IPS DF 6.9 (cell line): ENCODE results near the gene RNF112.

Experiments
- DNase-seq: peaks from one replicate; pipeline ENCODE4 v3.0.0-alpha.2; 2013; ENCODE audit warnings: low read depth, low spot score
- H3K27ac ChIP-seq: one replicate; pipeline ENCODE4 v1.5.1; 2013; ENCODE audit warnings: low read length, control low read depth
- H3K27me3 ChIP-seq: 2 replicates; pipeline ENCODE4 v1.6.1; 2013; ENCODE audit warnings: mild to moderate bottlenecking, low read length; ENCODE audit not compliant: control insufficient read depth, insufficient read depth
- H3K36me3 ChIP-seq: 2 replicates; pipeline ENCODE4 v1.6.1; 2013; ENCODE audit warnings: low read length; ENCODE audit not compliant: control insufficient read depth, insufficient read depth
- H3K4me1 ChIP-seq: 2 replicates; pipeline ENCODE4 v1.6.1; 2013; ENCODE audit warnings: low read length; ENCODE audit not compliant: control insufficient read depth, insufficient read depth
- H3K4me3 ChIP-seq: 2 replicates; pipeline ENCODE4 v1.5.1; 2013; ENCODE audit warnings: mild to moderate bottlenecking, low read length
- H3K9me3 ChIP-seq: 2 replicates; pipeline ENCODE4 v1.6.1; 2013; ENCODE audit warnings: low read length, inconsistent platforms; ENCODE audit not compliant: control insufficient read depth, insufficient read depth
- WGBS: extraction: QIAGEN DNeasy Blood & Tissue Kit; methylation state at CpG from one replicate; pipeline ENCODE4 v1.1.7; 2013; ENCODE audit warnings: mixed read lengths, missing lambda C conversion rate; ENCODE audit not compliant: insufficient read length, insufficient coverage; 5-methylcytosine and 5-hydroxymethylcytosine counted together

Gene RNF112

GRCh38 chr17:19390951-19391350 is 20.1 kb upstream of the RNF112 start:
- WGBS = no CpG with 5 or more reads among the region's 2 CpGs
- no peak overlapping the region for H3K4me3 ChIP-seq
- H3K27ac ChIP-seq = no peak overlapping the region
- peaks cover 9% of the 10 kb centered on the region for H3K4me1 ChIP-seq
- H3K9me3 ChIP-seq = no peaks in the 10 kb centered on the region
- no peaks in the 10 kb centered on the region for H3K27me3 ChIP-seq
- DNase-seq = no peak
- H3K36me3 ChIP-seq = no peaks in the 10 kb centered on the region

- H3K4me3 ChIP-seq = no peak overlapping the region
- H3K27ac ChIP-seq = no peak overlapping the region
- H3K9me3 ChIP-seq = no peaks in the 10 kb centered on the region
- no peaks in the 10 kb centered on the region for H3K36me3 ChIP-seq
- peaks cover 8% of the 10 kb centered on the region for H3K4me1 ChIP-seq
- no peaks in the 10 kb centered on the region for H3K27me3 ChIP-seq
- WGBS = no CpG with 5 or more reads among the region's 7 CpGs
- DNase-seq = no peak
Observed at GRCh38 chr17:19391432-19391831, 19.6 kb upstream of the RNF112 start.

GRCh38 chr17:19392303-19392702 is 18.7 kb upstream of the RNF112 start:
- no peaks in the 10 kb centered on the region for H3K27me3 ChIP-seq
- no CpG with 5 or more reads among the region's 7 CpGs for WGBS
- no peak for DNase-seq
- H3K4me3 ChIP-seq = no peak overlapping the region
- no peaks in the 10 kb centered on the region for H3K36me3 ChIP-seq
- H3K27ac ChIP-seq = no peak overlapping the region
- no peaks in the 10 kb centered on the region for H3K9me3 ChIP-seq
- peaks cover 6% of the 10 kb centered on the region for H3K4me1 ChIP-seq

- H3K36me3 ChIP-seq = no peaks in the 10 kb centered on the region
- no peak overlapping the region for H3K4me3 ChIP-seq
- no peaks in the 10 kb centered on the region for H3K9me3 ChIP-seq
- no CpG with 5 or more reads among the region's 6 CpGs for WGBS
- peaks cover 3% of the 10 kb centered on the region; the same call in 1 of the 2 replicates for H3K4me1 ChIP-seq
- no peak for DNase-seq
- no peaks in the 10 kb centered on the region for H3K27me3 ChIP-seq
- no peak overlapping the region for H3K27ac ChIP-seq
Observed at GRCh38 chr17:19397556-19398041, 13.4 kb upstream of the RNF112 start.

- no peak for DNase-seq
- H3K27me3 ChIP-seq = no peaks in the 10 kb centered on the region
- WGBS = no CpG with 5 or more reads among the region's 2 CpGs
- H3K9me3 ChIP-seq = no peaks in the 10 kb centered on the region
- no peaks in the 10 kb centered on the region for H3K36me3 ChIP-seq
- H3K27ac ChIP-seq = no peak overlapping the region
- H3K4me3 ChIP-seq = no peak overlapping the region
- peaks cover 3% of the 10 kb centered on the region; the same call in 1 of the 2 replicates for H3K4me1 ChIP-seq
Observed at GRCh38 chr17:19398301-19399181, 12.5 kb upstream of the RNF112 start.

GRCh38 chr17:19399750-19400450 is 11.1 kb upstream of the RNF112 start:
- no peaks in the 10 kb centered on the region for H3K27me3 ChIP-seq
- no CpG with 5 or more reads among the region's 3 CpGs for WGBS
- no peaks in the 10 kb centered on the region for H3K36me3 ChIP-seq
- no peak for DNase-seq
- no peak overlapping the region for H3K27ac ChIP-seq
- no peaks in the 10 kb centered on the region for H3K9me3 ChIP-seq
- H3K4me1 ChIP-seq = peaks cover 3% of the 10 kb centered on the region; the same call in 1 of the 2 replicates
- no peak overlapping the region for H3K4me3 ChIP-seq

GRCh38 chr17:19401321-19402010 is 9.6 kb upstream of the RNF112 start:
- Histone ChIP-seq H3K4me3 (no peak overlapping the region), H3K27ac (no peak overlapping the region), H3K4me1 (peaks cover 3% of the 10 kb centered on the region; the same call in 1 of the 2 replicates), H3K27me3 (no peaks in the 10 kb centered on the region), H3K36me3 (no peaks in the 10 kb centered on the region), H3K9me3 (no peaks in the 10 kb centered on the region)
- no CpG with 5 or more reads among the region's 8 CpGs for WGBS
- no peak for DNase-seq

GRCh38 chr17:19402171-19402570 is 8.9 kb upstream of the RNF112 start:
- DNase-seq = no peak
- Histone ChIP-seq H3K27ac (no peak overlapping the region), H3K4me3 (no peak overlapping the region), H3K36me3 (no peaks in the 10 kb centered on the region), H3K27me3 (no peaks in the 10 kb centered on the region), H3K9me3 (no peaks in the 10 kb centered on the region), H3K4me1 (peaks cover 3% of the 10 kb centered on the region; the same call in 1 of the 2 replicates)
- WGBS = no CpG with 5 or more reads among the region's 1 CpG

- no peaks in the 10 kb centered on the region for H3K4me1 ChIP-seq
- H3K27ac ChIP-seq = no peak overlapping the region
- no peak for DNase-seq
- no CpG with 5 or more reads among the region's 4 CpGs for WGBS
- no peaks in the 10 kb centered on the region for H3K9me3 ChIP-seq
- H3K4me3 ChIP-seq = no peak overlapping the region
- no peaks in the 10 kb centered on the region for H3K27me3 ChIP-seq
- H3K36me3 ChIP-seq = no peaks in the 10 kb centered on the region
Observed at GRCh38 chr17:19403021-19403420, 8.0 kb upstream of the RNF112 start.

- no CpG with 5 or more reads among the region's 1 CpG for WGBS
- H3K27me3 ChIP-seq = no peaks in the 10 kb centered on the region
Observed at GRCh38 chr17:19404264-19404663, 6.8 kb upstream of the RNF112 start.

More at GRCh38 chr17:19404264-19404663, 6.8 kb upstream of the RNF112 start:
- H3K36me3 ChIP-seq = no peaks in the 10 kb centered on the region
- no peak for DNase-seq
- no peak overlapping the region for H3K27ac ChIP-seq
- no peaks in the 10 kb centered on the region for H3K9me3 ChIP-seq
- no peaks in the 10 kb centered on the region for H3K4me1 ChIP-seq
- H3K4me3 ChIP-seq = no peak overlapping the region
